Ectodermal cell (in vitro differentiated cells): Measurements from ENCODE around the gene XAGE3.
"Not testable (repeated sequence)": the region's sequence is repeated elsewhere in the genome, so short reads cannot be mapped to it uniquely, and the experiment has no call there.

ENCODE experiments used
- H3K27ac ChIP-seq: 2 replicates; pipeline ENCODE4 v1.7.0; 2013; ENCODE audit warnings: mild to moderate bottlenecking, low read depth, low read length; ENCODE audit not compliant: insufficient read depth, poor library complexity, severe bottlenecking
- H3K27me3 ChIP-seq: 2 replicates; pipeline ENCODE4 v1.7.0; 2013; ENCODE audit warnings: mild to moderate bottlenecking, low read length; ENCODE audit not compliant: insufficient read depth, control insufficient read depth, poor library complexity, severe bottlenecking
- H3K36me3 ChIP-seq: one replicate; pipeline ENCODE4 v1.7.0; 2013; ENCODE audit warnings: low read length; ENCODE audit not compliant: control insufficient read depth, insufficient read depth
- H3K4me1 ChIP-seq: one replicate; pipeline ENCODE4 v1.7.0; 2013; ENCODE audit warnings: low read length; ENCODE audit not compliant: control insufficient read depth, insufficient read depth
- H3K4me3 ChIP-seq: 2 replicates; pipeline ENCODE4 v1.7.0; 2013; ENCODE audit warnings: low read depth, low read length, control low read depth; ENCODE audit not compliant: insufficient read depth
- H3K9me3 ChIP-seq: 2 replicates; pipeline ENCODE4 v1.7.0; 2013; ENCODE audit warnings: mild to moderate bottlenecking, low read length, moderate library complexity; ENCODE audit not compliant: control insufficient read depth
- WGBS, 2 experiments: methylation state at CpG; one replicate each; pipeline ENCODE4 v1.1.7; 2013; ENCODE audit warnings: missing lambda C conversion rate in 2 of 2; 5-methylcytosine and 5-hydroxymethylcytosine counted together

Gene XAGE3

DNA sequence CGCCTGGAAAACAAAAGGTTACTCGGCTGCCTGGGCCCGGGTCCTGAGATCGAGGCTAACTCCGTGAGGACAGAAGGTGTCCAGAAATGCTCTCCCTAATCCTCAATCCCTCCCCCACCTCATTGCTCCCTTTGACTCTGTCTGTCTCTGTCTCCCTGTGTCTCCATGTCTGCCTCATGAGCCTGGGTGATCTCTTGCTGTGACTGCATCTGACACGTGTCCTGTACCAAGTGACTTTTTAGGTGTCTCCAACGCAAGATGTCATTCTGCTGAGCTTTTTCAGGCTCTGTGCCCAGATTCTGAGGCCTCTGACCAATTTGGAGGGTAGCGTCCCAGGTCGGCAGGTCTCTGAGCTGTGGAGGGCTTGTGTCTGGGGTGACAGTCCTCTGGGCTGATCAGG is 20.2 kb upstream of the XAGE3 start:
- H3K27me3 ChIP-seq, H3K27ac ChIP-seq, H3K4me3 ChIP-seq, H3K4me1 ChIP-seq, H3K9me3 ChIP-seq, H3K36me3 ChIP-seq: not testable (repeated sequence)
- whole genome bisulfite sequencing, 2 experiments = no CpG with 5 or more reads among the region's 9 CpGs

- H3K36me3 ChIP-seq, H3K9me3 ChIP-seq, H3K4me3 ChIP-seq, H3K27me3 ChIP-seq, H3K27ac ChIP-seq, H3K4me1 ChIP-seq: not testable (repeated sequence)
- no CpG with 5 or more reads among the region's 10 CpGs for WGBS, 2 experiments
Measured at GRCh38 chrX:52887459-52887858, 19.6 kb upstream of the XAGE3 start.

DNA sequence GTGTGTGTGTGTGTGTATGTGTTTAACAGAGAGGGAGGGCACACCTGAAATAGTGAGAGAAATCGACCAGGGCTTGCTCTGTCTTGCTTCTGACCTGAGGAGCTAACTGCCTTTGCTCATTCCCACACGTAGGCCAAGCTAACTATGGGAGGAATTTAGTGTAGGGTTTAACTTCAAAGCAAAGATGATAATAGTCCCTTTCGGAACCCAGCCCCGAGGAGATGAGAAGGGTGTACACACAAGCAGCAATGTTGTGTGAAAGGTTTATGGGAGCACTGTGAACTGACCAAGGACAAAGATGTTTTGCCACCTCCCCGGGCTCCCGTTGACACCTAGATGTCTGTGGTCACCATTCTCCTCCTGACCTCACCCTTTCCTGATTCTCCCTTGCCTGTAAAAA is 8.5 kb upstream of the XAGE3 start:
- 76 to 93% methylated on average over 3 to 4 of the region's 6 CpGs for WGBS, 2 experiments
- not testable (repeated sequence) for H3K27me3 ChIP-seq, H3K4me3 ChIP-seq, H3K36me3 ChIP-seq, H3K9me3 ChIP-seq, H3K27ac ChIP-seq, H3K4me1 ChIP-seq

DNA sequence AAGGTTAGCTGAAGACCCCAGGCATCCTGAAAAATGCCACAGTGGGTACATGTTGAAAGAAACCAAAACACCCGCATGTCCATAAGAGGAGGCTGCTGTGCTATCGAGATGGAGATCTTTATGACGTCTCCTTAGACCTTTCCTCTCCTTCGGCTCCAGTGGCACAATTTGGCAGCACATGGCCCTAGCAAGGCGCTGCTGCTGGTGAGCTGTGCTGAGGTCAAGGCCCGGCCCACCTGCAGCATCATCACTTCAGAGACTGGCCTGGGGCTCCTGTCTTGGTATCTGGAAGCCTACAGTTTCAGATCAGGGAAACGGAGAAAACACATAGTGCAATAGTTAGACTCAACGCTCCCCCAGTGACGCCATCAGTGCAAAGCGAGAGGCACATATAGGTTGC is 7.6 kb upstream of the XAGE3 start:
- WGBS, 2 experiments = 89 to 91% methylated on average over 5 to 10 of the region's 10 CpGs
- not testable (repeated sequence) for H3K4me3 ChIP-seq, H3K9me3 ChIP-seq, H3K4me1 ChIP-seq, H3K27me3 ChIP-seq, H3K36me3 ChIP-seq, H3K27ac ChIP-seq

GRCh38 chrX:52874661-52875060 is 6.8 kb upstream of the XAGE3 start:
- H3K4me3 ChIP-seq = no peak overlapping the region
- H3K27me3 ChIP-seq = no peaks in the 10 kb centered on the region
- WGBS, 2 experiments = 88 to 93% methylated on average over 4 to 5 of the region's 5 CpGs
- no peak overlapping the region for H3K27ac ChIP-seq
- H3K4me1 ChIP-seq = no peaks in the 10 kb centered on the region
- H3K9me3 ChIP-seq = no peaks in the 10 kb centered on the region
- H3K36me3 ChIP-seq = no peaks in the 10 kb centered on the region

- not testable (repeated sequence) for H3K36me3 ChIP-seq, H3K27ac ChIP-seq, H3K27me3 ChIP-seq, H3K4me3 ChIP-seq, H3K9me3 ChIP-seq, H3K4me1 ChIP-seq
Measured at GRCh38 chrX:52873825-52874224, 5.9 kb upstream of the XAGE3 start.

GRCh38 chrX:52870046-52870445 is 2.2 kb upstream of the XAGE3 start:
- H3K36me3 ChIP-seq = no peaks in the 10 kb centered on the region

DNA sequence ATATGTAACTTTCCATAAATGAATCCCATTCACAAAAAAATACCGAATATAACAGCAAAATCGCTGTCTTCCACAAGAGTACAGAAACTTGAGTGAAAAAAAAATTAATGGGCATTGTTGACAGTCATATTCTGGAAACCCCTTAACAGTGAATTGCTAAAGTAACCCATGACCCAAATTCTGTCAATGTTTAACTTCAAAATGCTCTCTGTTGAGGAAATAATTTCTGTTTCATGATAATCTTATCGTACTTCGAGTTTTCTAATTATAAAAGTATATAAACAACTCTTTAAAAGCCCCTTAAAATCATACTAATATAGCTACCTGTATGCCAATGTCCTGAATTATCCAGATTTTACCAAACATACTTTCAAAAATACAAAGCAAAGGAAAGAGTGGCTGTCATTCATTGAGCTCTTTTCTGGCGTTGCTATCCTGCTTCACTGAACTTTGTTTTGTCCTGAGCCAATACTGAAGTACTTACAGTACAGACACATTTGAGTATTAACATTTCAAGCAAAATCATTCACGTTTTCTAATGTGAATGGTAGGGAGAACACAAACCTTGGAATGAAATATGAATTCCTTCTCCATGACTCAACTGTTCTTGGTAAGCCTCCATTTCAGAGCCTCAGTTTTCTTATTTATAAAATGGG is 2.4 kb downstream of the XAGE3 start:
- Histone ChIP-seq H3K27ac (no peak overlapping the region), H3K27me3 (no peaks in the 10 kb centered on the region), H3K9me3 (no peaks in the 10 kb centered on the region), H3K36me3 (no peaks in the 10 kb centered on the region), H3K4me3 (no peak overlapping the region), H3K4me1 (no peaks in the 10 kb centered on the region)
- WGBS, 2 experiments = 64 to 94% methylated on average over 2 to 6 of the region's 6 CpGs

More at GRCh38 chrX:52870046-52870445, 2.2 kb upstream of the XAGE3 start:
- no peak overlapping the region for H3K27ac ChIP-seq
- WGBS, 2 experiments = 100% methylated on average over 1 of the region's 1 CpG; no CpG with 5 or more reads in 1 of the 2 experiments
- no peaks in the 10 kb centered on the region for H3K4me1 ChIP-seq
- H3K27me3 ChIP-seq = no peaks in the 10 kb centered on the region
- no peak overlapping the region for H3K4me3 ChIP-seq
- H3K9me3 ChIP-seq = no peaks in the 10 kb centered on the region

- H3K9me3 ChIP-seq, H3K27ac ChIP-seq, H3K27me3 ChIP-seq, H3K36me3 ChIP-seq, H3K4me1 ChIP-seq, H3K4me3 ChIP-seq: not testable (repeated sequence)
- 60 to 68% methylated on average over 3 to 4 of the region's 4 CpGs for WGBS, 2 experiments
Measured at GRCh38 chrX:52856991-52857525, 10.8 kb downstream of the XAGE3 start.

DNA sequence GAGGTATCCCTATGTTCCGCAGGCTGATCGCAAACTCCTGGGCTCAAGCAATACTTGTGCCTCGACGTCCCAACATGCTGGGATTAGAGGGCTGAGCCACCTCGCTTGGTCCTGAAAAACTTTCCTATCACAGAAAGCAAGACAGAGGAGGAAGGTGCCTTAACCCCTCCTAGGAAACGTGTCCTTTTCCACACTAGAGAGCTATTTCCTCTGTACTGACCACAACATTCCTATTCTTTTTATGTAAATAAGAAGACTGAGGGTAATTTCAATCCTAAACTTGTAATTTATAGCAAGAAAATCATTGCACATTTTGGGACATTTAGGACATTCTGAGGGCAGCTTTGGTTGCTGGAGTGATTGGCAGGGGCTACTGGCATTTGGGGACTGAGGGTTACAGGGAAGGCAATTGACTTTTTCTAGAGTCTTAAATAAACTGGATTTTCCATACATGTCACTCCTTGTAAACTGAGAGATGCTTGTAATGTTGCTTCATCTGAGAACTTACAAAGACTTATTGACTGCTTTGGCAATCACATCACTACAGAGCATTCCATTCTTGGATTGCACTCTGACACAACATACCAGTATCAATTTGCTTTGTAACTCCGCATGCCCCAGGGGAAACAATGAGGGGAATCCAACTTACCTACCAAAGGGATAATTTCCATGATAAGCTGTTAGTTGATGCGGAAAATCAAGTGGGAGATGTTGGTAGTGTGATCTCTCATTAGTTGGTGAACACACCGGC is 15.6 kb downstream of the XAGE3 start:
- WGBS, 2 experiments = 88 to 94% methylated on average over 8 of the region's 9 CpGs

More for the DNA sequence above, 15.6 kb downstream of the XAGE3 start:
- no peaks in the 10 kb centered on the region for H3K36me3 ChIP-seq
- no peaks in the 10 kb centered on the region for H3K4me1 ChIP-seq
- H3K4me3 ChIP-seq = no peak overlapping the region
- H3K27me3 ChIP-seq = no peaks in the 10 kb centered on the region
- no peaks in the 10 kb centered on the region for H3K9me3 ChIP-seq
- no peak overlapping the region for H3K27ac ChIP-seq
